Measurements from ENCODE around the gene KLHL11. TPM values are rescaled to one million over a fixed set of nuclear protein-coding genes. Genes with fewer than 3 reads are reported as not detected.
"Not testable (repeated sequence)": the region's sequence is repeated elsewhere in the genome, so short reads cannot be mapped to it uniquely, and the experiment has no call there.

Gene KLHL11
- total RNA-seq, 1 donor from 2014 or later = 17.4 TPM

- peaks cover 14% of the 10 kb centered on the region for H3K27me3 Mint-ChIP-seq (ENCODE audit: unreplicated experiment)
- no peak for DNase-seq
- no peak overlapping the region for H3K4me3 Mint-ChIP-seq (ENCODE audit: unreplicated experiment)
- no peaks in the 10 kb centered on the region for H3K4me1 Mint-ChIP-seq (ENCODE audit: low read depth, unreplicated experiment)
- H3K9me3 Mint-ChIP-seq (ENCODE audit: unreplicated experiment) = peaks cover 6% of the 10 kb centered on the region
- TF ChIP-seq CTCF (IDR thresholded peaks at IDR 0.05; ENCODE audit: partially characterized antibody, unreplicated experiment) = no peak
- no peaks in the 10 kb centered on the region for H3K36me3 Mint-ChIP-seq (ENCODE audit: unreplicated experiment)
- H3K27ac Mint-ChIP-seq (ENCODE audit: unreplicated experiment) = no peak overlapping the region
Measured at GRCh38 chr17:41868568-41868967, 3.3 kb upstream of the KLHL11 start.

GRCh38 chr17:41865596-41865893 is 322 bp upstream of the KLHL11 start:
- DNase-seq = no peak
- peaks cover 5% of the 10 kb centered on the region for H3K4me1 Mint-ChIP-seq (ENCODE audit: low read depth, unreplicated experiment)
- peak overlapping the region; percentile 82 for H3K4me3 Mint-ChIP-seq (ENCODE audit: unreplicated experiment)
- no peak for TF ChIP-seq CTCF (IDR thresholded peaks at IDR 0.05; ENCODE audit: partially characterized antibody, unreplicated experiment)
- H3K9me3 Mint-ChIP-seq (ENCODE audit: unreplicated experiment) = peaks cover 6% of the 10 kb centered on the region
- no peaks in the 10 kb centered on the region for H3K36me3 Mint-ChIP-seq (ENCODE audit: unreplicated experiment)
- peak overlapping the region; percentile 62 for H3K27ac Mint-ChIP-seq (ENCODE audit: unreplicated experiment)
- peaks cover 9% of the 10 kb centered on the region for H3K27me3 Mint-ChIP-seq (ENCODE audit: unreplicated experiment)

- peaks cover 13% of the 10 kb centered on the region for H3K4me1 Mint-ChIP-seq (ENCODE audit: low read depth, unreplicated experiment)
- TF ChIP-seq CTCF (IDR thresholded peaks at IDR 0.05; ENCODE audit: partially characterized antibody, unreplicated experiment) = no peak
- no peak overlapping the region for H3K27ac Mint-ChIP-seq (ENCODE audit: unreplicated experiment)
- DNase-seq = no peak
- H3K27me3 Mint-ChIP-seq (ENCODE audit: unreplicated experiment) = peaks cover 7% of the 10 kb centered on the region
- no peak overlapping the region for H3K4me3 Mint-ChIP-seq (ENCODE audit: unreplicated experiment)
- H3K36me3 Mint-ChIP-seq (ENCODE audit: unreplicated experiment) = no peaks in the 10 kb centered on the region
- peaks cover 6% of the 10 kb centered on the region for H3K9me3 Mint-ChIP-seq (ENCODE audit: unreplicated experiment)
Measured at GRCh38 chr17:41864498-41864835, 756 bp downstream of the KLHL11 start.

GRCh38 chr17:41863074-41863848 is 2.0 kb downstream of the KLHL11 start:
- Mint-ChIP-seq H3K4me3 (ENCODE audit: unreplicated experiment) (no peak overlapping the region), H3K9me3 (ENCODE audit: unreplicated experiment) (peaks cover 4% of the 10 kb centered on the region), H3K27me3 (ENCODE audit: unreplicated experiment) (peaks cover 9% of the 10 kb centered on the region), H3K27ac (ENCODE audit: unreplicated experiment) (no peak overlapping the region), H3K36me3 (ENCODE audit: unreplicated experiment) (no peaks in the 10 kb centered on the region), H3K4me1 (ENCODE audit: low read depth, unreplicated experiment) (peaks cover 13% of the 10 kb centered on the region)
- no peak for TF ChIP-seq CTCF (IDR thresholded peaks at IDR 0.05; ENCODE audit: partially characterized antibody, unreplicated experiment)
- DNase-seq = no peak

- DNase-seq = no peak
- Mint-ChIP-seq H3K27me3 (ENCODE audit: unreplicated experiment) (peaks cover 5% of the 10 kb centered on the region), H3K27ac (ENCODE audit: unreplicated experiment) (peak overlapping the region; percentile 53), H3K9me3 (ENCODE audit: unreplicated experiment) (peaks cover 1% of the 10 kb centered on the region), H3K36me3 (ENCODE audit: unreplicated experiment) (no peaks in the 10 kb centered on the region), H3K4me1 (ENCODE audit: low read depth, unreplicated experiment) (peaks cover 13% of the 10 kb centered on the region), H3K4me3 (ENCODE audit: unreplicated experiment) (peak overlapping the region; percentile 30)
- TF ChIP-seq CTCF (IDR thresholded peaks at IDR 0.05; ENCODE audit: partially characterized antibody, unreplicated experiment) = no peak
Measured at GRCh38 chr17:41860254-41860931, 4.8 kb downstream of the KLHL11 start.

- H3K27me3 Mint-ChIP-seq (ENCODE audit: unreplicated experiment); H3K27ac Mint-ChIP-seq (ENCODE audit: unreplicated experiment); H3K9me3 Mint-ChIP-seq (ENCODE audit: unreplicated experiment); H3K36me3 Mint-ChIP-seq (ENCODE audit: unreplicated experiment); DNase-seq; H3K4me1 Mint-ChIP-seq (ENCODE audit: low read depth, unreplicated experiment); H3K4me3 Mint-ChIP-seq (ENCODE audit: unreplicated experiment): not testable (repeated sequence)
Measured at GRCh38 chr17:41851382-41851781, 13.8 kb downstream of the KLHL11 start.
